ENCODE measurements around the gene BLNK. TPM values are rescaled to one million over a fixed set of nuclear protein-coding genes. Genes with fewer than 3 reads are reported as not detected.

Gene BLNK
- total and polyA plus RNA-seq, 11 donors, result 0.25 to 11.1 (median 0.89) TPM; not detected in 1

- no peaks in the 10 kb centered on the region for H3K9me3 ChIP-seq
- 85 to 92% (median 90%) methylated on average over 2 of the region's 2 CpGs for WGBS, 4 donors
- intact Hi-C loops (cut with DNase I), result no loop called here
- TF ChIP-seq, protein P1, sequence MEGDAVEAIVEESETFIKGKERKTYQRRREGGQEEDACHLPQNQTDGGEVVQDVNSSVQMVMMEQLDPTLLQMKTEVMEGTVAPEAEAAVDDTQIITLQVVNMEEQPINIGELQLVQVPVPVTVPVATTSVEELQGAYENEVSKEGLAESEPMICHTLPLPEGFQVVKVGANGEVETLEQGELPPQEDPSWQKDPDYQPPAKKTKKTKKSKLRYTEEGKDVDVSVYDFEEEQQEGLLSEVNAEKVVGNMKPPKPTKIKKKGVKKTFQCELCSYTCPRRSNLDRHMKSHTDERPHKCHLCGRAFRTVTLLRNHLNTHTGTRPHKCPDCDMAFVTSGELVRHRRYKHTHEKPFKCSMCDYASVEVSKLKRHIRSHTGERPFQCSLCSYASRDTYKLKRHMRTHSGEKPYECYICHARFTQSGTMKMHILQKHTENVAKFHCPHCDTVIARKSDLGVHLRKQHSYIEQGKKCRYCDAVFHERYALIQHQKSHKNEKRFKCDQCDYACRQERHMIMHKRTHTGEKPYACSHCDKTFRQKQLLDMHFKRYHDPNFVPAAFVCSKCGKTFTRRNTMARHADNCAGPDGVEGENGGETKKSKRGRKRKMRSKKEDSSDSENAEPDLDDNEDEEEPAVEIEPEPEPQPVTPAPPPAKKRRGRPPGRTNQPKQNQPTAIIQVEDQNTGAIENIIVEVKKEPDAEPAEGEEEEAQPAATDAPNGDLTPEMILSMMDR (IDR thresholded peaks at IDR 0.05), result no peak
- TF ChIP-seq POLR2A (IDR thresholded peaks at IDR 0.05), result no peak
- no peaks in the 10 kb centered on the region for H3K36me3 ChIP-seq
- peaks cover 0 to 13% (median 0%) of the 10 kb centered on the region in 9 donors for H3K27me3 ChIP-seq
- ATAC-seq (no peak), DNase-seq (no peak)
- no peak overlapping the region for H3K27ac ChIP-seq
- H3K4me3 ChIP-seq, result no peak overlapping the region
- peaks cover 0 to 25% (median 0%) of the 10 kb centered on the region in 12 donors for H3K4me1 ChIP-seq
Observed at GRCh38 chr10:96268341-96268909, 2.9 kb downstream of the BLNK start.

- no peak for TF ChIP-seq POLR2A (IDR thresholded peaks at IDR 0.05)
- TF ChIP-seq, protein P1 (IDR thresholded peaks at IDR 0.05), result no peak
Observed at GRCh38 chr10:96267234-96267705, 4.1 kb downstream of the BLNK start.

GRCh38 chr10:96266118-96266770, 5.1 kb downstream of the BLNK start:
- ATAC-seq (no peak), DNase-seq (no peak)
- 66 to 77% (median 68%) methylated on average over 6 of the region's 6 CpGs for WGBS, 4 donors
- no peak overlapping the region for H3K27ac ChIP-seq
- H3K4me1 ChIP-seq, result peaks cover 0 to 5% (median 0%) of the 10 kb centered on the region in 12 donors
- no peak for TF ChIP-seq POLR2A (IDR thresholded peaks at IDR 0.05)
- TF ChIP-seq, protein P1 (IDR thresholded peaks at IDR 0.05), result no peak
- H3K36me3 ChIP-seq, result no peaks in the 10 kb centered on the region
- peaks cover 0 to 13% (median 0%) of the 10 kb centered on the region in 9 donors for H3K27me3 ChIP-seq
- intact Hi-C loops (cut with DNase I), result no loop called here
- no peak overlapping the region for H3K4me3 ChIP-seq
- no peaks in the 10 kb centered on the region for H3K9me3 ChIP-seq

More at GRCh38 chr10:96267234-96267705, 4.1 kb downstream of the BLNK start:
- peaks cover 0 to 15% (median 0%) of the 10 kb centered on the region in 12 donors for H3K4me1 ChIP-seq
- no peaks in the 10 kb centered on the region for H3K9me3 ChIP-seq
- ATAC-seq (no peak), DNase-seq (no peak)
- 73 to 76% (median 75%) methylated on average over 4 of the region's 4 CpGs for WGBS, 4 donors
- no peak overlapping the region for H3K4me3 ChIP-seq
- peaks cover 0 to 13% (median 0%) of the 10 kb centered on the region in 9 donors for H3K27me3 ChIP-seq
- no peaks in the 10 kb centered on the region for H3K36me3 ChIP-seq
- H3K27ac ChIP-seq, result no peak overlapping the region
- intact Hi-C loops (cut with DNase I), result no loop called here

DNA sequence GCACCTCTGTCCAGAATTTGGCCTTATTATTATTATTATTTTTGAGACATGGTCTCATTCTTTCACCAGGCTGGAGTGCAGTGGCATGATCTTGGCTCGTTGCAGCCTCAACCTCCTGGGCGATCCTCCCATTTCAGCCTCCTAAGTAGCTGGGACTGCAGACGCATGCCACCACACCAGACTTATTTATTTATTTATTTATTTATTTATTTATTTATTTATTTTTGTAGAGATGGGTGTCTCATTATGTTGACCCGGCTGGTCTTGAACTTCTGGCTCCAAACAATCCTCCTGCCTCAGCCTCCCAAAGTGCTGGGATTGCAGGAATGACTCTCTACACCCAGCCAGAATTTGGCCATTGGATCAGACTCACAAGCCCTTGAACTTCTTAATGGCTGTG, 6.4 kb downstream of the BLNK start:
- DNase-seq (no peak), ATAC-seq (no peak)
- no peaks in the 10 kb centered on the region for H3K9me3 ChIP-seq
- peaks cover 0 to 13% (median 0%) of the 10 kb centered on the region in 9 donors for H3K27me3 ChIP-seq
- no peak overlapping the region for H3K27ac ChIP-seq
- TF ChIP-seq POLR2A (IDR thresholded peaks at IDR 0.05), result no peak
- TF ChIP-seq, protein P1 (IDR thresholded peaks at IDR 0.05), result no peak
- H3K4me3 ChIP-seq, result no peak overlapping the region
- H3K36me3 ChIP-seq, result no peaks in the 10 kb centered on the region
- 83 to 97% (median 90%) methylated on average over 4 of the region's 4 CpGs for WGBS, 4 donors
- intact Hi-C loops (cut with DNase I), result no loop called here
- peaks cover 0 to 5% (median 0%) of the 10 kb centered on the region in 12 donors for H3K4me1 ChIP-seq
